ENCODE data around the gene PCDH12. TPM values are rescaled to one million over a fixed set of nuclear protein-coding genes. Genes with fewer than 3 reads are reported as not detected.

Gene PCDH12
- total RNA-seq, 2 donors from 2014 or later: 0.28 to 1.3 TPM

- peaks cover 15 to 28% of the 10 kb centered on the region in 2 donors for H3K27me3 Mint-ChIP-seq
Observed at GRCh38 chr5:141919218-141920119, 38.5 kb downstream of the PCDH12 start.

GRCh38 chr5:141917760-141918159 lies 40.2 kb downstream of the PCDH12 start:
- H3K4me3 Mint-ChIP-seq: no peak overlapping the region
- peaks cover 23 to 38% of the 10 kb centered on the region in 2 donors for H3K27me3 Mint-ChIP-seq
- H3K9me3 Mint-ChIP-seq: no peaks in the 10 kb centered on the region
- peaks cover 4% of the 10 kb centered on the region for H3K36me3 Mint-ChIP-seq
- ATAC-seq: no peak
- DNase-seq (ENCODE audit: low spot score): no peak
- H3K27ac Mint-ChIP-seq: no peak overlapping the region
- peaks cover 4 to 5% of the 10 kb centered on the region in 2 donors for H3K4me1 Mint-ChIP-seq (ENCODE audit: low read depth in 2 of 2)

More at GRCh38 chr5:141919218-141920119, 38.5 kb downstream of the PCDH12 start:
- Mint-ChIP-seq H3K4me1 (ENCODE audit: low read depth in 2 of 2) (peaks cover 10 to 14% of the 10 kb centered on the region in 2 donors), H3K9me3 (no peaks in the 10 kb centered on the region), H3K27ac (no peak overlapping the region), H3K36me3 (peaks cover 4% of the 10 kb centered on the region), H3K4me3 (no peak overlapping the region)
- no peak for DNase-seq (ENCODE audit: low spot score)
- no peak for ATAC-seq

GRCh38 chr5:141916522-141916921 lies 41.5 kb downstream of the PCDH12 start:
- H3K4me3 Mint-ChIP-seq: no peak overlapping the region
- H3K27ac Mint-ChIP-seq: no peak overlapping the region
- peaks cover 4 to 5% of the 10 kb centered on the region in 2 donors for H3K4me1 Mint-ChIP-seq (ENCODE audit: low read depth in 2 of 2)
- DNase-seq (ENCODE audit: low spot score) (no peak), ATAC-seq (no peak)
- H3K36me3 Mint-ChIP-seq: peaks cover 4% of the 10 kb centered on the region
- peaks cover 23 to 38% of the 10 kb centered on the region in 2 donors for H3K27me3 Mint-ChIP-seq
- H3K9me3 Mint-ChIP-seq: no peaks in the 10 kb centered on the region

GRCh38 chr5:141915881-141916336 lies 42.1 kb downstream of the PCDH12 start:
- Mint-ChIP-seq H3K27ac (no peak overlapping the region), H3K36me3 (peaks cover 4% of the 10 kb centered on the region), H3K9me3 (no peaks in the 10 kb centered on the region), H3K27me3 (peaks cover 23 to 38% of the 10 kb centered on the region in 2 donors), H3K4me1 (ENCODE audit: low read depth in 2 of 2) (peaks cover 4 to 5% of the 10 kb centered on the region in 2 donors), H3K4me3 (no peak overlapping the region)
- ATAC-seq (no peak), DNase-seq (ENCODE audit: low spot score) (no peak)

- peak overlapping the region in 1 of 2 donors; percentile 15 for H3K27ac Mint-ChIP-seq
- no peaks in the 10 kb centered on the region for H3K9me3 Mint-ChIP-seq
- no peak for ATAC-seq
- DNase-seq (ENCODE audit: low spot score): no peak
- H3K4me3 Mint-ChIP-seq: peak overlapping the region; percentile 28
- H3K27me3 Mint-ChIP-seq: peaks cover 26 to 38% of the 10 kb centered on the region in 2 donors
- H3K4me1 Mint-ChIP-seq (ENCODE audit: low read depth in 2 of 2): peaks cover 4 to 5% of the 10 kb centered on the region in 2 donors
- peaks cover 4% of the 10 kb centered on the region for H3K36me3 Mint-ChIP-seq
Observed at GRCh38 chr5:141914797-141915196, 43.2 kb downstream of the PCDH12 start.

- peaks cover 4 to 5% of the 10 kb centered on the region in 2 donors for H3K4me1 Mint-ChIP-seq (ENCODE audit: low read depth in 2 of 2)
- H3K4me3 Mint-ChIP-seq: no peak overlapping the region
Observed at GRCh38 chr5:141914199-141914743, 43.7 kb downstream of the PCDH12 start.

GRCh38 chr5:141913560-141914198 lies 44.3 kb downstream of the PCDH12 start:
- Mint-ChIP-seq H3K4me3 (peak overlapping the region; percentile 5), H3K9me3 (no peaks in the 10 kb centered on the region), H3K27ac (no peak overlapping the region), H3K27me3 (peaks cover 28 to 38% of the 10 kb centered on the region in 2 donors), H3K36me3 (peaks cover 4% of the 10 kb centered on the region), H3K4me1 (ENCODE audit: low read depth in 2 of 2) (peaks cover 4 to 5% of the 10 kb centered on the region in 2 donors)
- ATAC-seq: no peak
- no peak for DNase-seq (ENCODE audit: low spot score)

More at GRCh38 chr5:141914199-141914743, 43.7 kb downstream of the PCDH12 start:
- Mint-ChIP-seq H3K9me3 (no peaks in the 10 kb centered on the region), H3K36me3 (peaks cover 4% of the 10 kb centered on the region), H3K27ac (no peak overlapping the region), H3K27me3 (peaks cover 26 to 38% of the 10 kb centered on the region in 2 donors)
- no peak for DNase-seq (ENCODE audit: low spot score)
- peak; percentile 60 to 87 for ATAC-seq

- Mint-ChIP-seq H3K4me3 (no peak overlapping the region), H3K27ac (no peak overlapping the region), H3K27me3 (peaks cover 23 to 31% of the 10 kb centered on the region in 2 donors), H3K36me3 (peaks cover 4% of the 10 kb centered on the region), H3K4me1 (ENCODE audit: low read depth in 2 of 2) (peaks cover 4 to 5% of the 10 kb centered on the region in 2 donors), H3K9me3 (no peaks in the 10 kb centered on the region)
- DNase-seq (ENCODE audit: low spot score): no peak
- ATAC-seq: no peak
Observed at GRCh38 chr5:141910271-141910673, 47.7 kb downstream of the PCDH12 start.

- ATAC-seq (no peak), DNase-seq (ENCODE audit: low spot score) (no peak)
- H3K36me3 Mint-ChIP-seq: no peaks in the 10 kb centered on the region
- peaks cover 19 to 24% of the 10 kb centered on the region in 2 donors for H3K27me3 Mint-ChIP-seq
- H3K4me1 Mint-ChIP-seq (ENCODE audit: low read depth in 2 of 2): peaks cover 0 to 4% of the 10 kb centered on the region in 2 donors
- H3K4me3 Mint-ChIP-seq: no peak overlapping the region
- H3K27ac Mint-ChIP-seq: no peak overlapping the region
- no peaks in the 10 kb centered on the region for H3K9me3 Mint-ChIP-seq
Observed at GRCh38 chr5:141909212-141909611, 48.8 kb downstream of the PCDH12 start.

GRCh38 chr5:141908796-141909195 lies 49.2 kb downstream of the PCDH12 start:
- Mint-ChIP-seq H3K36me3 (no peaks in the 10 kb centered on the region), H3K4me3 (no peak overlapping the region), H3K27me3 (peaks cover 22 to 23% of the 10 kb centered on the region in 2 donors), H3K27ac (no peak overlapping the region), H3K4me1 (ENCODE audit: low read depth in 2 of 2) (peaks cover 0 to 4% of the 10 kb centered on the region in 2 donors), H3K9me3 (no peaks in the 10 kb centered on the region)
- ATAC-seq: no peak
- no peak for DNase-seq (ENCODE audit: low spot score)

GRCh38 chr5:141906972-141907371 lies 51.0 kb downstream of the PCDH12 start:
- DNase-seq (ENCODE audit: low spot score) (no peak), ATAC-seq (no peak)
- Mint-ChIP-seq H3K4me1 (ENCODE audit: low read depth in 2 of 2) (no peaks in the 10 kb centered on the region), H3K4me3 (no peak overlapping the region), H3K27ac (no peak overlapping the region), H3K9me3 (no peaks in the 10 kb centered on the region), H3K27me3 (peaks cover 15 to 20% of the 10 kb centered on the region in 2 donors), H3K36me3 (no peaks in the 10 kb centered on the region)

- Mint-ChIP-seq H3K27me3 (peaks cover 18 to 24% of the 10 kb centered on the region in 2 donors), H3K4me1 (ENCODE audit: low read depth in 2 of 2) (no peaks in the 10 kb centered on the region), H3K9me3 (no peaks in the 10 kb centered on the region), H3K27ac (no peak overlapping the region), H3K4me3 (no peak overlapping the region), H3K36me3 (no peaks in the 10 kb centered on the region)
- no peak for ATAC-seq
- DNase-seq (ENCODE audit: low spot score): no peak
Observed at GRCh38 chr5:141906517-141906916, 51.5 kb downstream of the PCDH12 start.

GRCh38 chr5:141904551-141904950 lies 53.5 kb downstream of the PCDH12 start:
- Mint-ChIP-seq H3K36me3 (no peaks in the 10 kb centered on the region), H3K4me1 (ENCODE audit: low read depth in 2 of 2) (no peaks in the 10 kb centered on the region), H3K27me3 (peaks cover 17 to 28% of the 10 kb centered on the region in 2 donors), H3K4me3 (no peak overlapping the region), H3K9me3 (no peaks in the 10 kb centered on the region), H3K27ac (no peak overlapping the region)
- no peak for DNase-seq (ENCODE audit: low spot score)
- no peak for ATAC-seq
